Sigmoid colon (tissue), 7 donors: ENCODE measurements around the gene KRTAP20-1. TPM values are rescaled to one million over a fixed set of nuclear protein-coding genes. Genes with fewer than 3 reads are reported as not detected.

Experiments used
- DNase-seq: peaks from one replicate; pipeline ENCODE4 v3.0.0-alpha.2; 2019
- H3K27ac ChIP-seq, 4 donors: fragments of 200-600 bp; sonication (generic); one replicate each; pipeline ENCODE4 v1.5.1; 2016 to 2019; ENCODE audit warnings: mild to moderate bottlenecking in 1 of 4
- H3K27me3 ChIP-seq, 3 donors: fragments of 200-600 bp; sonication (generic); one replicate each; pipeline ENCODE4 v1.5.1; 2019; ENCODE audit warnings: mild to moderate bottlenecking in 1 of 3
- H3K36me3 ChIP-seq, 4 donors: fragments of 200-600 bp; sonication (generic); one replicate each; pipeline ENCODE4 v1.5.1; 2016 to 2019
- H3K4me1 ChIP-seq, 4 donors: fragments of 200-600 bp; sonication (generic); one replicate each; pipeline ENCODE4 v1.5.1; 2017 to 2019
- H3K4me3 ChIP-seq, 4 donors: fragments of 200-600 bp; sonication (generic); one replicate each; pipeline ENCODE4 v1.5.1; 2017 to 2019; ENCODE audit warnings: mild to moderate bottlenecking in 2 of 4, moderate library complexity in 1 of 4
- H3K9me3 ChIP-seq, 4 donors: fragments of 200-600 bp in 3 of 4; sonication (generic) in 3 of 4; one replicate each; pipeline versions ENCODE4 v1.5.1 to v1.6.1; 2013 to 2019
- CTCF ChIP-seq, 4 experiments: fragments of 450-650 bp in 3 of 4; fragments of 200-600 bp in 1 of 4; IDR thresholded peaks; one replicate each; pipeline ENCODE4 v1.5.1; 2016 to 2019; ENCODE audit warnings: antibody characterized with exemption in 4 of 4, mild to moderate bottlenecking in 3 of 4, moderate library complexity in 2 of 4
- EP300 ChIP-seq, 4 donors: sonication (generic); formaldehyde crosslinking; IDR thresholded peaks; one replicate each; pipeline ENCODE4 v1.6.1; 2017; ENCODE audit warnings: antibody characterized with exemption in 4 of 4
- POLR2A ChIP-seq, 2 donors: fragments of 450-650 bp; IDR thresholded peaks; one replicate each; pipeline ENCODE4 v1.6.1; 2016; ENCODE audit warnings: antibody characterized with exemption in 2 of 2, mild to moderate bottlenecking in 2 of 2, moderate library complexity in 2 of 2
- POLR2AphosphoS5 ChIP-seq, 4 donors: sonication (generic); formaldehyde crosslinking; IDR thresholded peaks; one replicate each; pipeline ENCODE4 v1.6.1; 2017; ENCODE audit warnings: antibody characterized with exemption in 4 of 4
- WGBS, 2 donors: extraction: QIAGEN DNeasy Blood & Tissue Kit; methylation state at CpG; one replicate each; pipeline ENCODE4 v1.1.7; 2013; 5-methylcytosine and 5-hydroxymethylcytosine counted together
- intact Hi-C: fragments of 100-400 bp; cut with DNase I; formaldehyde crosslinking; loops from one replicate; pipeline ENCODE4 v1.15.1; 2023
- polyA plus RNA-seq, 3 donors: library from polyadenylated mRNA; stranded (reverse); fragments of 200-250 nt; gene quantifications; one replicate each; pipeline ENCODE4 v1.2.3, GENCODE V29; 2013
- total RNA-seq, 4 donors: library from RNA; depleted of rRNA; stranded (reverse); fragments of >200 nt; gene quantifications; one replicate each; pipeline ENCODE4 v1.1.0, GENCODE V29; 2016
- donor health status: healthy with polysubstance abuse.
- donor health status: Bipolar disorder and iron deficiency.
- donor health status: healthy.

KRTAP20-1 gene
- total and polyA plus RNA-seq, 7 donors, result not detected

DNA sequence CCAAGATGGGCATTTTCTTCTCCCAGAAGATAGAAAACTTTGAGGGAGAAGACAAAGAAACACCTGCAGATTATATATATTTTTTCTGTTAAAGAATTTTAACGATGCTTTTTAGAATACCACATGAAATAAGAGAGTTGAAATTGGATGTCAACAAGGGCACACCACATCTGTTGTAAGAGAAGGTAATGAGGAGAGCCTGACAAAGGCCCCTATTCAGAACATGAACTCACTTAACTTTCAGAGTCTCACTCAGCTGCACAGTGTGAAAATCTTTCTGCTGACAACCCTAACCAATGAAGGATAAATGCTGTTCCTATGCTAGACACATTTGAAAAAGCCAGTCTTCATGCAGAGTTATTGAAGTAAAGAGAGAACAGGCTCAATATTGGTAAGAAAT lies 33.4 kb upstream of the KRTAP20-1 start:
- Histone ChIP-seq H3K9me3 (no peaks in the 10 kb centered on the region), H3K27me3 (no peaks in the 10 kb centered on the region), H3K36me3 (no peaks in the 10 kb centered on the region), H3K27ac (no peak overlapping the region), H3K4me3 (no peak overlapping the region), H3K4me1 (no peaks in the 10 kb centered on the region)
- WGBS, 2 donors, result 80 to 81% methylated on average over 1 of the region's 1 CpG
- no peak for DNase-seq
- TF ChIP-seq EP300 (IDR thresholded peaks at IDR 0.05), result no peak
- TF ChIP-seq CTCF (IDR thresholded peaks at IDR 0.05), result no peak
- TF ChIP-seq POLR2A (IDR thresholded peaks at IDR 0.05), result no peak
- no peak for TF ChIP-seq POLR2AphosphoS5 (IDR thresholded peaks at IDR 0.05)
- intact Hi-C loops, result no loop called here

- intact Hi-C loops, result no loop called here
These were observed 25.9 kb upstream of the KRTAP20-1 start, which contains the start of gene KRTAP22-2 for GRCh38 chr21:30590297-30590696. Gene KRTAP22-2, minus strand, starts transcription at chr21:30590397.

GRCh38 chr21:30592140-30592539 lies 24.1 kb upstream of the KRTAP20-1 start, which contains the start of gene KRTAP6-3:
Gene KRTAP6-3, plus strand, starts transcription at chr21:30592440. Its CDS starts 6 bp downstream, at chr21:30592446.
- Histone ChIP-seq H3K27me3 (no peaks in the 10 kb centered on the region), H3K9me3 (no peaks in the 10 kb centered on the region), H3K36me3 (no peaks in the 10 kb centered on the region), H3K4me1 (no peaks in the 10 kb centered on the region), H3K27ac (no peak within 1 kb of the TSS), H3K4me3 (no peak within 1 kb of the TSS)
- intact Hi-C loops, result no loop called here
- 92 to 95% methylated on average over 4 of the region's 4 CpGs for WGBS, 2 donors
- TF ChIP-seq CTCF (IDR thresholded peaks at IDR 0.05) (no peak), POLR2AphosphoS5 (IDR thresholded peaks at IDR 0.05) (no peak), POLR2A (IDR thresholded peaks at IDR 0.05) (no peak), EP300 (IDR thresholded peaks at IDR 0.05) (no peak)
- no peak for DNase-seq

More at GRCh38 chr21:30590297-30590696, 25.9 kb upstream of the KRTAP20-1 start, which contains the start of gene KRTAP22-2:
- Histone ChIP-seq H3K4me3 (no peak within 1 kb of the TSS), H3K9me3 (no peaks in the 10 kb centered on the region), H3K27ac (no peak within 1 kb of the TSS), H3K36me3 (no peaks in the 10 kb centered on the region), H3K27me3 (no peaks in the 10 kb centered on the region), H3K4me1 (no peaks in the 10 kb centered on the region)
- TF ChIP-seq POLR2AphosphoS5 (IDR thresholded peaks at IDR 0.05) (no peak), EP300 (IDR thresholded peaks at IDR 0.05) (no peak), POLR2A (IDR thresholded peaks at IDR 0.05) (no peak), CTCF (IDR thresholded peaks at IDR 0.05) (no peak)
- no peak for DNase-seq

- Histone ChIP-seq H3K36me3 (no peaks in the 10 kb centered on the region), H3K27ac (no peak within 1 kb of the TSS), H3K4me1 (no peaks in the 10 kb centered on the region), H3K27me3 (no peaks in the 10 kb centered on the region), H3K4me3 (no peak within 1 kb of the TSS), H3K9me3 (no peaks in the 10 kb centered on the region)
- DNase-seq, result no peak
- TF ChIP-seq POLR2AphosphoS5 (IDR thresholded peaks at IDR 0.05) (no peak), POLR2A (IDR thresholded peaks at IDR 0.05) (no peak), EP300 (IDR thresholded peaks at IDR 0.05) (no peak)
- intact Hi-C loops, result no loop called here
- WGBS, 2 donors, result 95 to 97% methylated on average over 6 of the region's 6 CpGs
These were observed 17.4 kb upstream of the KRTAP20-1 start, which contains the start of gene KRTAP6-2 for GRCh38 chr21:30598802-30599201. Gene KRTAP6-2, minus strand, starts transcription at chr21:30598902. Its CDS starts 28 bp downstream, at chr21:30598874.

DNA sequence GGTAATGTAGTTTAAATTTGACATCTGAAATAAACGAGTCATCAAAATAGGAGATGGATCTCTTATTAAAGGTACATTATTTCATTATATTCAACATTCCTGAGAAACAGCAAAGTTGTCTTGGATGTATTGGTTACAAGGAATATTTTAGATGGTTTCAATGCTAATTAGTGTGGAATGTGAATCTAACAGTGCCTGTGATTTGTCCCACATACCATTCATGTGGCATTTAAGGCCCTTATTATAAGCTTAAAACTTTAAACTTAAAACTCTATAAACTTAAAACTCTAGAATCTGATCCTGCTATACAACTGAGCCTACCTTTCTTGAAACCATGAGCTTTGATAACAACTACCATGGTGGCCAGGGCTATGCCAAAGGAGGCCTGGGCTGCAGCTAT lies 15.4 kb upstream of the KRTAP20-1 start, which contains the start of gene KRTAP22-1:
TSS of gene KRTAP22-1 (plus strand) at position 301 of the 400 bp plus-strand sequence.
- no peak for DNase-seq
- Histone ChIP-seq H3K36me3 (no peaks in the 10 kb centered on the region), H3K27ac (no peak within 1 kb of the TSS), H3K9me3 (no peaks in the 10 kb centered on the region), H3K4me3 (no peak within 1 kb of the TSS), H3K4me1 (no peaks in the 10 kb centered on the region), H3K27me3 (no peaks in the 10 kb centered on the region)
- intact Hi-C loops, result no loop called here
- TF ChIP-seq POLR2AphosphoS5 (IDR thresholded peaks at IDR 0.05) (no peak), POLR2A (IDR thresholded peaks at IDR 0.05) (no peak), CTCF (IDR thresholded peaks at IDR 0.05) (no peak), EP300 (IDR thresholded peaks at IDR 0.05) (no peak)
- 42 to 96% methylated on average over 1 of the region's 1 CpG for WGBS, 2 donors
